Measurements from ENCODE around the gene RIN3. TPM values are rescaled to one million over a fixed set of nuclear protein-coding genes. Genes with fewer than 3 reads are reported as not detected.

The RIN3 gene
- total and polyA plus RNA-seq, 10 of the 15 experiments (the other 5 are each of a cell fraction or from before 2014, with no cell fraction given), result 0.91 to 23.3 (median 6.3) TPM

GRCh38 chr14:92637864-92638263 lies 124.3 kb downstream of the RIN3 start:
- TF ChIP-seq SMARCA5 (IDR thresholded peaks at IDR 0.05), result no peak
- TF ChIP-seq ZNF384 (IDR thresholded peaks at IDR 0.05; ENCODE audit: borderline replicate concordance, low read depth, low read length), result no peak
- TF ChIP-seq EP300 (IDR thresholded peaks at IDR 0.05; ENCODE audit: borderline replicate concordance in 1 of 2, control insufficient read depth in 1 of 2, low read depth in 2 of 2, low read length in 2 of 2), result no peak
- TF ChIP-seq PBX3 (IDR thresholded peaks at IDR 0.05; ENCODE audit: insufficient replicate concordance, low read depth, low read length), result no peak
- no peak for TF ChIP-seq WRNIP1 (IDR thresholded peaks at IDR 0.05; ENCODE audit: borderline replicate concordance, low read depth, low read length)
- no peak for TF ChIP-seq RUNX3 (IDR thresholded peaks at IDR 0.05; ENCODE audit: low read length)
- TF ChIP-seq STAT1 (conservative IDR thresholded peaks at IDR 0.05), result no peak
- no peak for DNase-seq (ENCODE audit: low read depth, low spot score)
- Histone ChIP-seq H3K4me1 (ENCODE audit: control insufficient read depth, insufficient read depth, low read length) (peaks cover 3% of the 10 kb centered on the region; the same call in 1 of the 2 replicates), H2AFZ (ENCODE audit: control insufficient read depth, low read depth, low read length) (no peak overlapping the region), H3K9ac (ENCODE audit: control insufficient read depth, insufficient read depth, low read length) (no peak overlapping the region), H3K9me3 (replicated peaks; ENCODE audit: control insufficient read depth, insufficient read depth, low read length) (no peaks in the 10 kb centered on the region), H3K27me3 (replicated peaks in 1 of 2; ENCODE audit: control insufficient read depth in 2 of 2, insufficient read depth in 2 of 2, low read length in 1 of 2) (no peaks in the 10 kb centered on the region), H3K4me3 (no peak overlapping the region), H3K36me3 (ENCODE audit: control insufficient read depth in 2 of 2, insufficient read depth in 2 of 2, low read length in 1 of 2) (peaks cover 0 to 1% of the 10 kb centered on the region in 2 experiments; a peak in 1 of 4 replicates), H3K4me2 (ENCODE audit: control insufficient read depth, insufficient read depth) (no peak overlapping the region), H3K27ac (ENCODE audit: control insufficient read depth, insufficient read depth) (no peak overlapping the region), H4K20me1 (ENCODE audit: control insufficient read depth, insufficient read depth) (no peaks in the 10 kb centered on the region), H3K79me2 (ENCODE audit: control insufficient read depth, insufficient read depth, low read length) (no peaks in the 10 kb centered on the region)
- ChIA-PET SMC1A (ENCODE audit: uncharacterized antibody, unreplicated experiment) (interaction anchor here (0.9 to 4.9 kb wide), 2 partner anchors 8 to 13 kb away, joined by 3 to 30 read pairs; no protein-coding TSS in a partner anchor), CTCF (interaction anchor here (1.0 to 1.1 kb wide), 3 partner anchors 49 to 270 kb away, joined by 3 to 4 read pairs (median 3); no protein-coding TSS in a partner anchor), RAD21 (ENCODE audit: unreplicated experiment) (no interaction called here), POLR2A (no interaction called here)
- FAIRE-seq, result no peak
- BruUV-seq (replicated peaks), result no TSS peak
- WGBS (ENCODE audit: insufficient coverage, insufficient replicate concordance, low lambda C conversion rate, missing lambda C conversion rate), result 61% methylated on average over 5 of the region's 5 CpGs
- in situ Hi-C loops (cut with MboI) (no loop called here), intact Hi-C loops (cut with micrococcal nuclease; ENCODE audit: unreplicated experiment) (no loop called here)
- ATAC-seq, result no peak
